ENCODE measurements around the gene SFMBT1. TPM values are rescaled to one million over a fixed set of nuclear protein-coding genes. Genes with fewer than 3 reads are reported as not detected.

The SFMBT1 gene
- total RNA-seq, 1 experiment from 2014 or later, result 14.8 TPM

DNA sequence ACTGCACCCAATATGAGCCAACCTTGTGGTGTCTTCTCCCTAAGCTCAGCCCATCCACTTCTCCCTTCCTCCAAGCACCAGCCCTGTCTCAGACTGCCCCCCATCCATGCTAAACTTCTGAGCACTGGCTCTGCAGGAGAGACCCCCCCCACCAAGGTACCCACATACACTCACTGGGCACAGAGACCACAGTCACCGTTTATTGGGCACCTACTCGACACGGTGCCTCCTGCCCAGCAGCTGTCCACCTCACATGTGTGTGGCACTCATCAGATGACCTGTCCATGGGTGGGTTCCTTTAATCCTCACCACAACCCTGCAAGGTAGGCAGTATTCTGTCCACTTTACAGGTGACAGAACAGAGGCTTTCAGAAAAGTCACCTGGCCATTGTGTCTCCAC lies 22.3 kb upstream of the SFMBT1 start:
- ChIA-PET POLR2A (no interaction called here), RAD21 (ENCODE audit: low non-redundant PET in 1 of 2, low total read pairs in 2 of 2, uncharacterized antibody in 2 of 2, unreplicated experiment in 2 of 2) (no interaction called here), CTCF (no interaction called here)
- Histone ChIP-seq H3K36me3 (ENCODE audit: control insufficient read depth in 1 of 2, insufficient read depth in 2 of 2, low read length in 2 of 2) (no peaks in the 10 kb centered on the region), H3K4me1 (ENCODE audit: control insufficient read depth in 1 of 2, insufficient read depth in 2 of 2, low read length in 2 of 2) (peaks cover 3 to 11% of the 10 kb centered on the region in 2 experiments; a peak in 3 of 4 replicates), H2AFZ (ENCODE audit: low read depth, low read length, poor library complexity, severe bottlenecking) (no peak overlapping the region), H3K4me3 (replicated peaks in 1 of 2; ENCODE audit: low read depth in 1 of 2, low read length in 2 of 2) (no peak overlapping the region), H4K20me1 (ENCODE audit: insufficient read depth) (no peaks in the 10 kb centered on the region), H3K27ac (ENCODE audit: low read depth, low read length) (no peak overlapping the region), H3K79me2 (ENCODE audit: insufficient read depth, low read length) (no peaks in the 10 kb centered on the region), H3K9me3 (ENCODE audit: control insufficient read depth in 1 of 2, insufficient read depth in 1 of 2, low read depth in 1 of 2, low read length in 2 of 2) (no peaks in the 10 kb centered on the region), H3K4me2 (ENCODE audit: low read length) (no peak overlapping the region), H3K9me2 (ENCODE audit: insufficient read depth) (no peaks in the 10 kb centered on the region), H3K9ac (ENCODE audit: low read length) (no peak overlapping the region), H3K27me3 (ENCODE audit: insufficient read depth, low read length) (no peaks in the 10 kb centered on the region)
- ATAC-seq (no peak), DNase-seq (ENCODE audit: low read depth, low spot score) (no peak)
- TF ChIP-seq CEBPB (IDR thresholded peaks at IDR 0.05; ENCODE audit: low read depth) (no peak), YY1 (IDR thresholded peaks at IDR 0.05; ENCODE audit: extremely low read depth, insufficient replicate concordance, low read depth, low read length) (no peak), POLR2AphosphoS5 (IDR thresholded peaks at IDR 0.05; ENCODE audit: low read depth, low read length) (no peak), CBX3 (IDR thresholded peaks at IDR 0.05; ENCODE audit: low read depth) (no peak), SIN3A (IDR thresholded peaks at IDR 0.05; ENCODE audit: low read depth) (no peak), RAD21 (IDR thresholded peaks at IDR 0.05; ENCODE audit: low read depth) (no peak), ZFX (IDR thresholded peaks at IDR 0.05) (no peak)
- TF ChIP-seq, protein P1, sequence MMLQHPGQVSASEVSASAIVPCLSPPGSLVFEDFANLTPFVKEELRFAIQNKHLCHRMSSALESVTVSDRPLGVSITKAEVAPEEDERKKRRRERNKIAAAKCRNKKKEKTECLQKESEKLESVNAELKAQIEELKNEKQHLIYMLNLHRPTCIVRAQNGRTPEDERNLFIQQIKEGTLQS (IDR thresholded peaks at IDR 0.05), result no peak
- TF ChIP-seq, protein P2, sequence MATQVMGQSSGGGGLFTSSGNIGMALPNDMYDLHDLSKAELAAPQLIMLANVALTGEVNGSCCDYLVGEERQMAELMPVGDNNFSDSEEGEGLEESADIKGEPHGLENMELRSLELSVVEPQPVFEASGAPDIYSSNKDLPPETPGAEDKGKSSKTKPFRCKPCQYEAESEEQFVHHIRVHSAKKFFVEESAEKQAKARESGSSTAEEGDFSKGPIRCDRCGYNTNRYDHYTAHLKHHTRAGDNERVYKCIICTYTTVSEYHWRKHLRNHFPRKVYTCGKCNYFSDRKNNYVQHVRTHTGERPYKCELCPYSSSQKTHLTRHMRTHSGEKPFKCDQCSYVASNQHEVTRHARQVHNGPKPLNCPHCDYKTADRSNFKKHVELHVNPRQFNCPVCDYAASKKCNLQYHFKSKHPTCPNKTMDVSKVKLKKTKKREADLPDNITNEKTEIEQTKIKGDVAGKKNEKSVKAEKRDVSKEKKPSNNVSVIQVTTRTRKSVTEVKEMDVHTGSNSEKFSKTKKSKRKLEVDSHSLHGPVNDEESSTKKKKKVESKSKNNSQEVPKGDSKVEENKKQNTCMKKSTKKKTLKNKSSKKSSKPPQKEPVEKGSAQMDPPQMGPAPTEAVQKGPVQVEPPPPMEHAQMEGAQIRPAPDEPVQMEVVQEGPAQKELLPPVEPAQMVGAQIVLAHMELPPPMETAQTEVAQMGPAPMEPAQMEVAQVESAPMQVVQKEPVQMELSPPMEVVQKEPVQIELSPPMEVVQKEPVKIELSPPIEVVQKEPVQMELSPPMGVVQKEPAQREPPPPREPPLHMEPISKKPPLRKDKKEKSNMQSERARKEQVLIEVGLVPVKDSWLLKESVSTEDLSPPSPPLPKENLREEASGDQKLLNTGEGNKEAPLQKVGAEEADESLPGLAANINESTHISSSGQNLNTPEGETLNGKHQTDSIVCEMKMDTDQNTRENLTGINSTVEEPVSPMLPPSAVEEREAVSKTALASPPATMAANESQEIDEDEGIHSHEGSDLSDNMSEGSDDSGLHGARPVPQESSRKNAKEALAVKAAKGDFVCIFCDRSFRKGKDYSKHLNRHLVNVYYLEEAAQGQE (IDR thresholded peaks at IDR 0.05; ENCODE audit: low read depth), result no peak
- BruUV-seq (replicated peaks), result no TSS peak
- intact Hi-C loops (cut with micrococcal nuclease), result no loop called here
